Activated CD4-positive, alpha-beta T cell treated with anti-CD3 and anti-CD28 coated beads, Interleukin-2, amount 50 U/mL, for 24 hours (primary cell): ENCODE data around the gene TRO.
A peak's percentile ranks its signal among the peaks of the same experiment; 100 is the strongest.

Experiments used
- DNase-seq, 2 donors: peaks; one replicate each; pipeline ENCODE4 v3.0.0-alpha.2; 2020; ENCODE audit warnings: low read depth in 1 of 2, low spot score in 1 of 2

The TRO gene

GRCh38 chrX:54920610-54921426 lies at the start of gene TRO:
TSS of gene TRO (plus strand) at chrX:54920824. CDS start at chrX:54922247, 1,423 bp downstream.
- no peak for DNase-seq

GRCh38 chrX:54885740-54886139 lies 34.9 kb upstream of the TRO start:
- DNase-seq, result no peak

- DNase-seq, result peak in 1 of 2 donors; percentile 3
Measured at GRCh38 chrX:54891573-54891972, 29.1 kb upstream of the TRO start.

- no peak for DNase-seq
Measured at GRCh38 chrX:54894159-54894558, 26.5 kb upstream of the TRO start.

- DNase-seq, result no peak
Measured at GRCh38 chrX:54909941-54910340, 10.7 kb upstream of the TRO start.

GRCh38 chrX:54921427-54922021 lies 900 bp downstream of the TRO start:
- peak; percentile 17 to 37 for DNase-seq

- DNase-seq, result no peak
Measured at GRCh38 chrX:54922547-54922946, 1.9 kb downstream of the TRO start.

GRCh38 chrX:54923376-54923775 lies 2.8 kb downstream of the TRO start:
- DNase-seq, result no peak

- DNase-seq, result no peak
Measured at GRCh38 chrX:54926978-54927377, 6.4 kb downstream of the TRO start.

- no peak for DNase-seq
Measured at GRCh38 chrX:54928876-54929275, 8.3 kb downstream of the TRO start.

- no peak for DNase-seq
Measured at GRCh38 chrX:54930291-54931049, 9.8 kb downstream of the TRO start.

- no peak for DNase-seq
Measured at GRCh38 chrX:54931107-54931506, 10.5 kb downstream of the TRO start.

- DNase-seq, result no peak
Measured at GRCh38 chrX:54933150-54933826, 12.7 kb downstream of the TRO start.

- DNase-seq, result no peak
Measured at GRCh38 chrX:54934058-54934457, 13.4 kb downstream of the TRO start.

- no peak for DNase-seq
Measured at GRCh38 chrX:54934890-54935289, 14.3 kb downstream of the TRO start.

GRCh38 chrX:54935306-54935705 lies 14.7 kb downstream of the TRO start:
- DNase-seq, result no peak

GRCh38 chrX:54937416-54937815 lies 16.8 kb downstream of the TRO start:
- no peak for DNase-seq

GRCh38 chrX:54944816-54945215 lies 24.2 kb downstream of the TRO start:
- DNase-seq, result no peak

- no peak for DNase-seq
Measured at GRCh38 chrX:54945224-54945623, 24.6 kb downstream of the TRO start.

- DNase-seq, result no peak
Measured at GRCh38 chrX:54950730-54951375, 30.2 kb downstream of the TRO start.

- DNase-seq, result no peak
Measured at GRCh38 chrX:54961750-54962149, 41.1 kb downstream of the TRO start.
